CD4-positive, alpha-beta T cell treated with Interleukin-6 at 100 ng/mL for 8 hours (primary cell): ENCODE data around the gene STOML3.
"Not testable (repeated sequence)": the region's sequence is repeated elsewhere in the genome, so short reads cannot be mapped to it uniquely, and the experiment has no call there.

ENCODE experiments used
- DNase-seq: peaks from one replicate; pipeline ENCODE4 v3.0.0-alpha.2; 2020; ENCODE audit warnings: mixed read lengths, low spot score

The STOML3 gene

GRCh38 chr13:38990693-38991092 lies at the start of gene STOML3:
STOML3 (minus strand) TSS chr13:38990831; CDS start chr13:38990721, 110 bp downstream.
- no peak for DNase-seq

- no peak for DNase-seq
Measured at GRCh38 chr13:39040206-39040605, 49.6 kb upstream of the STOML3 start.

GRCh38 chr13:39039041-39039440 lies 48.4 kb upstream of the STOML3 start:
- DNase-seq, result no peak

GRCh38 chr13:39038569-39039030 lies 48.0 kb upstream of the STOML3 start:
- DNase-seq, result peak; percentile 44

GRCh38 chr13:39037880-39038568 lies 47.4 kb upstream of the STOML3 start, which contains the start of the genes NHLRC3 and PROSER1:
NHLRC3 (plus strand) TSS chr13:39038456; CDS start chr13:39038640, 184 bp downstream.
PROSER1 (minus strand) TSS chr13:39038089; CDS start chr13:39037242, 847 bp downstream.
- peak; percentile 79 for DNase-seq

- DNase-seq, result no peak
Measured at GRCh38 chr13:39037410-39037879, 46.8 kb upstream of the STOML3 start.

GRCh38 chr13:39036212-39036611 lies 45.6 kb upstream of the STOML3 start:
- peak; percentile 16 for DNase-seq

GRCh38 chr13:39035799-39036198 lies 45.2 kb upstream of the STOML3 start:
- DNase-seq, result no peak

GRCh38 chr13:39035204-39035603 lies 44.6 kb upstream of the STOML3 start:
- DNase-seq, result no peak

GRCh38 chr13:39034085-39034484 lies 43.5 kb upstream of the STOML3 start:
- no peak for DNase-seq

- no peak for DNase-seq
Measured at GRCh38 chr13:39032150-39032549, 41.5 kb upstream of the STOML3 start.

- no peak for DNase-seq
Measured at GRCh38 chr13:39025433-39025839, 34.8 kb upstream of the STOML3 start.

GRCh38 chr13:39023761-39024160 lies 33.1 kb upstream of the STOML3 start:
- no peak for DNase-seq

- DNase-seq, result no peak
Measured at GRCh38 chr13:39023316-39023715, 32.7 kb upstream of the STOML3 start.

- DNase-seq, result no peak
Measured at GRCh38 chr13:39020853-39021462, 30.3 kb upstream of the STOML3 start.

- no peak for DNase-seq
Measured at GRCh38 chr13:39016787-39017186, 26.2 kb upstream of the STOML3 start.

- DNase-seq, result no peak
Measured at GRCh38 chr13:39016087-39016486, 25.5 kb upstream of the STOML3 start.

GRCh38 chr13:39013462-39013861 lies 22.8 kb upstream of the STOML3 start:
- DNase-seq, result no peak

GRCh38 chr13:39012608-39013007 lies 22.0 kb upstream of the STOML3 start:
- no peak for DNase-seq

- not testable (repeated sequence) for DNase-seq
Measured at GRCh38 chr13:39006371-39007111, 15.9 kb upstream of the STOML3 start.

- no peak for DNase-seq
Measured at GRCh38 chr13:38998739-38999138, 8.1 kb upstream of the STOML3 start.

GRCh38 chr13:38993381-38993780 lies 2.8 kb upstream of the STOML3 start:
- no peak for DNase-seq

- no peak for DNase-seq
Measured at GRCh38 chr13:38981096-38981495, 9.5 kb downstream of the STOML3 start.
